ENCODE measurements around the gene SLC35G2. TPM values are rescaled to one million over a fixed set of nuclear protein-coding genes. Genes with fewer than 3 reads are reported as not detected.
A peak's percentile ranks its signal among the peaks of the same experiment; 100 is the strongest.
"Not testable (repeated sequence)": the region's sequence is repeated elsewhere in the genome, so short reads cannot be mapped to it uniquely, and the experiment has no call there.

Gene SLC35G2
- total RNA-seq, 2 donors from 2014 or later, result 6.0 to 8.7 TPM

DNA sequence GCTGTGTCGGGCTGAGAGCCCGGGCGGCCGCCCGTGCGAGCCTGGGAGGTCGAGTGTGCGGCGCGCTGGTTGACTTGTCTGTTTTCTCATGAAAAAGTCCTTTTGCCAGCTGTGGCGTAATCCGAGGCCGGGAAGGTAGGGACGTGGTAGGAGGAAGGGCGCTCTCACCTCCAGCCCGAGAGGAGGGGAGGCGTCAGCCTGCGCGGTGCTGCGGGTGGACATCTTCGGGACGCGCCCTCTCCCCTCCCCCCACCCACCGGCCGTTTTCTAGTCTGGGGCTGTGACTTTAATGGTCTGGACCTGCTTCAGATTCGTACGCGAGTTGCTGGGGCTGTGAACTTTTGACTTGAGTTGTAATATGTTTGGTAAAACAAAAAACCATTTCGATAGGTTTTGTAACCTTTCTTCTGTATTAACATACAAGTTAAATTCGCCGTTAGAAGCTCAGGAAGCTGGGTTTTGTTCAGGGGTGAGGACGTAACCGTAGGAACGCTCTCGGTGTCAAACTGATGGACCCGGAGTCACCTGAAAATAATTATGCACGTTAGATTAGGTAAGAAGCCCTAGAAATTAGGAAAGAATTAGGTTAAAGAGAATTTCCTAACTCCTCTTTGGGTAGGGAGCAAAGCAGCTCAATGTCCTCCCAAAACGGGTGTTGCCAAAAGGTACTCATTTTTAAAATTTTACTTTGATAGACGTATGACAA is 43.8 kb downstream of the SLC35G2 start:
- no peaks in the 10 kb centered on the region for H3K27me3 ChIP-seq
- no peaks in the 10 kb centered on the region for H3K9me3 ChIP-seq
- TF ChIP-seq CTCF (IDR thresholded peaks at IDR 0.05), result no peak
- peak overlapping the region; percentile 93 to 95 for H3K27ac ChIP-seq
- DNase-seq (ENCODE audit: low spot score), result peak; percentile 70
- H3K4me1 ChIP-seq, result peaks cover 0 to 25% of the 10 kb centered on the region in 2 donors
- H3K4me3 ChIP-seq, result peak overlapping the region; percentile 69 to 82
- no peaks in the 10 kb centered on the region for H3K36me3 ChIP-seq

DNA sequence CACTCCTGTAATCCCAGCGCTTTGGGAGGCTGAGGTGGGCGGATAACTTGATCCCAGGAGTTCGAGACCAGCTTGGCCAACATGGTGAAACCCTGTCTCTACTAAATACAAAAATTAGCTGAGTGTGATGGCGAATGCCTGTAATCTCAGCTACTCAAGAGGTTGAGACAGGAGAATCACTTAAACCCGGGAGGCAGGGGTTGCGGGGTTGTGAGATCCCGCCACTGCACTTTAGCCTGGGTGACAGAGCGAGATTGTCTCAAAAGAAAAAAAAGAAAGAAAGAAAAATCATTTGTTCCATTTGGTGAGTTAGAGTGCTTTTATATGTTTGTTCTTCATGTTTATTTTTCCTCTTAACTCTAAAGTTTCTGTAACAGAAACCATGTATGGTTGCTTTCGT is 50.4 kb downstream of the SLC35G2 start:
- Histone ChIP-seq H3K36me3 (peaks cover 5% of the 10 kb centered on the region), H3K9me3 (no peaks in the 10 kb centered on the region), H3K4me1 (no peaks in the 10 kb centered on the region), H3K27ac (no peak overlapping the region), H3K27me3 (no peaks in the 10 kb centered on the region), H3K4me3 (no peak overlapping the region)
- no peak for TF ChIP-seq CTCF (IDR thresholded peaks at IDR 0.05)
- no peak for DNase-seq (ENCODE audit: low spot score)

- not testable (repeated sequence) for H3K4me1 ChIP-seq
These were observed 53.3 kb downstream of the SLC35G2 start for GRCh38 chr3:136872258-136872657.

GRCh38 chr3:136879510-136879909 is 60.6 kb downstream of the SLC35G2 start:
- not testable (repeated sequence) for DNase-seq (ENCODE audit: low spot score); H3K4me1 ChIP-seq; H3K4me3 ChIP-seq; H3K27me3 ChIP-seq; H3K36me3 ChIP-seq; H3K9me3 ChIP-seq; H3K27ac ChIP-seq

More at GRCh38 chr3:136872258-136872657, 53.3 kb downstream of the SLC35G2 start:
- H3K27ac ChIP-seq; H3K27me3 ChIP-seq; DNase-seq (ENCODE audit: low spot score); H3K9me3 ChIP-seq; H3K36me3 ChIP-seq; H3K4me3 ChIP-seq: not testable (repeated sequence)

DNA sequence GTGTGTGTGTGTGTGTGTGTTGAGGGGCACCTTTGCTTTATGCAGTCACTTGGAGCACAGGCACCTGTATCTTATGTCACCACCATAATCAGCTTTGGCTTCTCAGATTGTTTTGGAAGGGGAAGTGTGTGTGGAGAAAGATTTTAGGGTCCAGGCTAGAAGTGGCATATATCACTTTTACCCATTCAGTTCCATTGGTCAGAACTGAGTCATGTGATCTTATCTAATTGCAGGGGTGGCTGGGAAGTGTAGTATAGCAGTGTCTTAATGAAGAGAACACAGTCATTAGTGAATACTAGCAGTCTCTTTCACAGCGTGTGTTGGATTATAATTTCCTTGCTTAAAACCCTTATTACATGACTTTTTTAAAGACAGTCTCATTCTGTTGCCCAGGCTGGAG is 63.6 kb downstream of the SLC35G2 start:
- Histone ChIP-seq H3K9me3 (no peaks in the 10 kb centered on the region), H3K4me3 (no peak overlapping the region), H3K4me1 (no peaks in the 10 kb centered on the region), H3K27me3 (no peaks in the 10 kb centered on the region), H3K27ac (no peak overlapping the region), H3K36me3 (no peaks in the 10 kb centered on the region)
- TF ChIP-seq CTCF (IDR thresholded peaks at IDR 0.05), result no peak
- no peak for DNase-seq (ENCODE audit: low spot score)

DNA sequence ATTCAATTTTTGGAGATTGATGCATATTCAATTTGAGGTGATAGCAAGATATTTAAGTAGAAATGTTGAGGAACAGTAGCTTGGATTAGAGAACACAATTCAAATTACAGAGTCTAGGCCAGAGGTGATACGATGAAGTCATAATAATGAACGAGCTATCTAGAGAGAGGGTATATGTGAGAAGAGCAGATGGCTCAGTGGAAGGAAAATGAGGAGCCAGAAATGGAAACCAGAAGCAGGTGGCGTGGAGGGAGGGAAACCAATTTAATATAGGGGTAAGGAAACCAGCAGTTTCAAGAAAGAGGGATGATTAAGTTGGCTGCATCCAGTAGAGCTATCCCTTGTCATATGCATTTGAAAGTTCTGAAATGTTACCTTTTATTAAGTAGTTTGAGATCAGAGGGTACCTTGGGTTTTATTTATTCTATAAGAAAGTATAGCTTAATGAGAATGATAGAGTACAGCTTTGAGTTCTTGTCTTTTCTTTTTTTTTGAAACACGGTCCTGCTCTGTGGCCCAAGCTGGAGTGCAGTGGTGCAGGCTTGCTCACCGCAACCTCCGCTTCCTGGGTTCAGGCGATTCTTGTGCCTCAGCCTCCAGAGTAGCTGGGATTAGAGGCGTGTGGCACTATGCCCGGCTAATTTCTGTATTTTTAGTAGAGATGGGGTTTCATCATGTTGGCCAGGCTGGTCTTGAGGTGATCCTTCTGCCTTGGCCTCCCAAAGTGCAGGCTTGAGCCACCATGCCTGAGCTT is 65.2 kb downstream of the SLC35G2 start:
- no peak overlapping the region for H3K27ac ChIP-seq
- no peak overlapping the region for H3K4me3 ChIP-seq
- no peaks in the 10 kb centered on the region for H3K4me1 ChIP-seq
- no peaks in the 10 kb centered on the region for H3K36me3 ChIP-seq
- TF ChIP-seq CTCF (IDR thresholded peaks at IDR 0.05), result no peak
- DNase-seq (ENCODE audit: low spot score), result no peak
- no peaks in the 10 kb centered on the region for H3K9me3 ChIP-seq
- H3K27me3 ChIP-seq, result no peaks in the 10 kb centered on the region
